Neutrophil (primary cell): ENCODE data around the gene EPB41L4B.
"Not testable (repeated sequence)": the region's sequence is repeated elsewhere in the genome, so short reads cannot be mapped to it uniquely, and the experiment has no call there.

Experiments
- H3K27ac ChIP-seq: fragments of 200-600 bp; sonication (generic); 2 replicates; pipeline ENCODE4 v1.5.1; 2016; ENCODE audit warnings: mild to moderate bottlenecking, moderate library complexity
- H3K27me3 ChIP-seq: fragments of 200-600 bp; sonication (generic); 2 replicates; pipeline ENCODE4 v1.6.0; 2016; ENCODE audit warnings: mild to moderate bottlenecking
- H3K36me3 ChIP-seq: fragments of 200-600 bp; sonication (generic); 2 replicates; pipeline ENCODE4 v1.5.1; 2017
- H3K4me1 ChIP-seq, 2 experiments: fragments of 200-600 bp in 1 of 2; sonication (generic) in 1 of 2; 1 replicate in 1 of 2; 2 replicates in 1 of 2; pipeline versions ENCODE4 v1.5.1 to v1.6.1; 2013 to 2016; ENCODE audit warnings: low read depth in 1 of 2, low read length in 1 of 2, mild to moderate bottlenecking in 1 of 2, moderate library complexity in 1 of 2; ENCODE audit not compliant: control insufficient read depth in 1 of 2, insufficient read depth in 1 of 2
- H3K4me3 ChIP-seq, 2 experiments: fragments of 200-600 bp in 1 of 2; sonication (generic) in 1 of 2; 1 replicate in 1 of 2; 2 replicates in 1 of 2; pipeline ENCODE4 v1.5.1; 2013 to 2016; ENCODE audit warnings: low read depth in 1 of 2, low read length in 1 of 2, mild to moderate bottlenecking in 1 of 2, moderate library complexity in 1 of 2
- H3K9me3 ChIP-seq: fragments of 200-600 bp; sonication (generic); 2 replicates; pipeline ENCODE4 v1.5.1; 2016
- CTCF ChIP-seq: fragments of 200-600 bp; sonication (generic); IDR thresholded peaks from 2 replicates; pipeline ENCODE4 v1.5.1; 2016; ENCODE audit warnings: antibody characterized with exemption

Gene EPB41L4B

DNA sequence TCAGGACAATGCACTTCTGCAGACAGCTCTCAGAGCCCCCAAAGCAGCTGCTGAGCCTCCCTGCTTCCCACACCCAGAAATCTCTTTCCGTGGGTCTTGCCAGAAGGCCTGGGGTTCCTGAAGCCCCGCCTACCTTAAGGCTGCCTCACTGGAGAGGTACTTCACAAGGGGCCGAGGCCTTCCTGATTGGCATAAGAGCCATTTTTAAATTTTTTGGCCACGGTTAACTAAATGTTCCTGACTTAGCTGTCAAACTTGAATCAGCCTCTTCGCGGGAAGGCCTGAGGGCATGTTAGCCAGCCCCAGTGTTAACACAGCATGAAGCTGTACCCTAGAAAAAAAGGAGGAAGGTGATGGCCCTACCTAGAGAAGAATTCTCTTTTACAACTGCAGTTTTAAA is 20.7 kb upstream of the EPB41L4B start:
- no peak overlapping the region for H3K4me3 ChIP-seq
- H3K27ac ChIP-seq = no peak overlapping the region
- no peaks in the 10 kb centered on the region for H3K9me3 ChIP-seq
- no peaks in the 10 kb centered on the region for H3K4me1 ChIP-seq
- no peaks in the 10 kb centered on the region for H3K36me3 ChIP-seq
- TF ChIP-seq CTCF = no peak
- H3K27me3 ChIP-seq = peaks cover 9% of the 10 kb centered on the region

DNA sequence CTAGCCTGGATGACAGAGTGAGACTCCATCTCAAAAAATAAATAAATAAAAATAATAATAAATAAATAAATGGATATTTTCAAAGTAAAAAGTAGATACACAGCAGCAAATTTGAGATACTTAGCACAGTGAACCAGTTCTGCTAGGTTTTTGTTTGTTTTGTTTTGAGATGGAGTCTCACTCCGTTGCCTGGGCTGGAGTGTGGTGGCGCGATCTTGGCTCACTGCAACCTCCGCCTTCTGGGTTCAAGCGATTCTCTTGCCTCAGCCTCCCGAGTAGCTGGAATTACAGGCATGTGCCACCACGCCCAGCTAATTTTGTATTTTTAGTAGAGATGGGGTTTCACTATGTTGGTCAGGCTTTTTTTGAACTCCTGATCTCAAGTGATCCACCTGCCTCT is 20.1 kb upstream of the EPB41L4B start:
- not testable (repeated sequence) for H3K36me3 ChIP-seq, H3K9me3 ChIP-seq, H3K27ac ChIP-seq, H3K27me3 ChIP-seq, H3K4me1 ChIP-seq, H3K4me3 ChIP-seq

DNA sequence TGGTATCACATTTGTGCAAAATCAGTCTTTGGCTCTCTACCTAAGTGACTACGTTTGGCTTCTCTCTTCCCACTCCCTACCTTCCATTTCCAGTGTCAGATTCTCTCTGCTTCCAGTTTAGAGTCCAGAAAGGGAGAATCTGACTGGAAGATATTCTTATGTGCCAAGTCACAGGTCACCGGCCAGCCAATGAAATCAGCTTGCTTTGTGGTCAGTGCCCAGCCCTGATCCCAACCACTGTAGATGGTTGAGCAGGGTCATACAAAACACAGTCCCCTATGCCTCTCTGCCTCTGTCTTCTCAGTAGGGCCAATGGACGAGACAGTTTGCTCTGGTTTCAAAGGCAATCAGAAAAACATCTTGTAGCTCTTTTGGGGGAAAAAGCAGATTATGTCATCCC is 15.6 kb upstream of the EPB41L4B start:
- no peaks in the 10 kb centered on the region for H3K36me3 ChIP-seq
- peaks cover 12% of the 10 kb centered on the region for H3K27me3 ChIP-seq
- H3K27ac ChIP-seq = no peak overlapping the region
- H3K4me1 ChIP-seq = no peaks in the 10 kb centered on the region
- H3K9me3 ChIP-seq = no peaks in the 10 kb centered on the region
- no peak for TF ChIP-seq CTCF
- no peak overlapping the region for H3K4me3 ChIP-seq

GRCh38 chr9:109335929-109336328 is 15.1 kb upstream of the EPB41L4B start:
- H3K27me3 ChIP-seq = peaks cover 16% of the 10 kb centered on the region
- no peak overlapping the region for H3K27ac ChIP-seq
- no peaks in the 10 kb centered on the region for H3K36me3 ChIP-seq
- no peak for TF ChIP-seq CTCF
- no peaks in the 10 kb centered on the region for H3K9me3 ChIP-seq
- no peaks in the 10 kb centered on the region for H3K4me1 ChIP-seq
- no peak overlapping the region for H3K4me3 ChIP-seq

- H3K9me3 ChIP-seq = no peaks in the 10 kb centered on the region
- H3K27me3 ChIP-seq = peaks cover 16% of the 10 kb centered on the region
- no peak overlapping the region for H3K4me3 ChIP-seq
- no peak for TF ChIP-seq CTCF
- no peaks in the 10 kb centered on the region for H3K4me1 ChIP-seq
- no peak overlapping the region for H3K27ac ChIP-seq
- H3K36me3 ChIP-seq = no peaks in the 10 kb centered on the region
Observed at GRCh38 chr9:109335121-109335520, 14.3 kb upstream of the EPB41L4B start.

DNA sequence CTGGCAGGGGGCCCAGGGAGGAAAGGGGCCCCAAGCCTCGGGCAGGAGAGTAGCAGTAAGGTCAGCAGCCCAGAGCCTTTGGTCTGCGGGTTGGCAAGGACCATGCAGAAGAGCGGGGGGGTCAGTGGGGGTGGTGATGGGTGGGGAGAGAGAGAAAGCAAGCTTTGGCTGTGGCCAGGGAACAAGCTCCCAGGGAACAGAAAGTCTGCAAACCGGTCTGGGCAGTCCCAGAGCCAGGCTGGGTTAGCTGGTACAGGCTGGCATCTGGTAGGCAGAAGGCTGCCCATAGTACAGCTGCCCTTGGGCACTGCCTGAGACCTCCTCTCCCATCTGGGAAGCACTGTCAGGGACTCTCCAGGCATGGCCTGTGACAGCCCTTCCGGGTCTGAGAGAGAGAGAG is 10.5 kb upstream of the EPB41L4B start:
- H3K27me3 ChIP-seq = peaks cover 37% of the 10 kb centered on the region
- H3K27ac ChIP-seq = no peak overlapping the region
- no peaks in the 10 kb centered on the region for H3K4me1 ChIP-seq
- TF ChIP-seq CTCF = no peak
- no peaks in the 10 kb centered on the region for H3K9me3 ChIP-seq
- no peaks in the 10 kb centered on the region for H3K36me3 ChIP-seq
- H3K4me3 ChIP-seq = no peak overlapping the region
